Measurements from ENCODE around the gene NCKAP1. TPM values are rescaled to one million over a fixed set of nuclear protein-coding genes. Genes with fewer than 3 reads are reported as not detected.

NCKAP1 gene
- total RNA-seq, 4 donors from 2014 or later = 185 to 345 (median 292) TPM

DNA sequence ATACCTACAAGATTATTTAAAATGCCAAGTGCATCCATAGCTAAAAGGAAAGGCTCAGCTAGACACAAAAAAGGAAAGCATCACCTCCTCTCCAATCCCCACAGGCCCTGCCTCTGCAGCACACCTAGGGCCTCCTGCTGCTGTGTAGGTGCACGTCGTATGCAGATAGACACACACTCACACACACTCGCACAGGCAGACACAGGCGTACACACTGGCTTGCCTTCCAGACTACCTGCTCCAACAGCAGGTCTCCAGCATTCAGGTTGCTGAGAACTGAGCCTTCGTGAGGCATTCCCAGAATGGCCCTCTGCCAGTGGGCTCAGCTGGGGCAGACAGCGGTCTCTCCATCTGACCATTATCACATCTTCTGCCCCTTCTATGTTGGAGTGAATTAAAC, 136.5 kb downstream of the NCKAP1 start:
- Histone ChIP-seq H3K27me3 (no peaks in the 10 kb centered on the region), H3K4me1 (peaks cover 0 to 8% (median 0%) of the 10 kb centered on the region in 3 donors), H3K9me3 (no peaks in the 10 kb centered on the region), H3K4me3 (no peak overlapping the region), H3K27ac (no peak overlapping the region), H3K36me3 (no peaks in the 10 kb centered on the region)
- no peak for TF ChIP-seq POLR2AphosphoS5 (IDR thresholded peaks at IDR 0.05)
- TF ChIP-seq, protein P1, sequence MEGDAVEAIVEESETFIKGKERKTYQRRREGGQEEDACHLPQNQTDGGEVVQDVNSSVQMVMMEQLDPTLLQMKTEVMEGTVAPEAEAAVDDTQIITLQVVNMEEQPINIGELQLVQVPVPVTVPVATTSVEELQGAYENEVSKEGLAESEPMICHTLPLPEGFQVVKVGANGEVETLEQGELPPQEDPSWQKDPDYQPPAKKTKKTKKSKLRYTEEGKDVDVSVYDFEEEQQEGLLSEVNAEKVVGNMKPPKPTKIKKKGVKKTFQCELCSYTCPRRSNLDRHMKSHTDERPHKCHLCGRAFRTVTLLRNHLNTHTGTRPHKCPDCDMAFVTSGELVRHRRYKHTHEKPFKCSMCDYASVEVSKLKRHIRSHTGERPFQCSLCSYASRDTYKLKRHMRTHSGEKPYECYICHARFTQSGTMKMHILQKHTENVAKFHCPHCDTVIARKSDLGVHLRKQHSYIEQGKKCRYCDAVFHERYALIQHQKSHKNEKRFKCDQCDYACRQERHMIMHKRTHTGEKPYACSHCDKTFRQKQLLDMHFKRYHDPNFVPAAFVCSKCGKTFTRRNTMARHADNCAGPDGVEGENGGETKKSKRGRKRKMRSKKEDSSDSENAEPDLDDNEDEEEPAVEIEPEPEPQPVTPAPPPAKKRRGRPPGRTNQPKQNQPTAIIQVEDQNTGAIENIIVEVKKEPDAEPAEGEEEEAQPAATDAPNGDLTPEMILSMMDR (IDR thresholded peaks at IDR 0.05) = no peak
- no peak for TF ChIP-seq POLR2A (IDR thresholded peaks at IDR 0.05)
- no peak for TF ChIP-seq EP300 (IDR thresholded peaks at IDR 0.05)
- ATAC-seq = no peak
- WGBS, 2 donors (ENCODE audit: low coverage in 1 of 2) = 92 to 96% methylated on average over 4 to 6 of the region's 6 CpGs

- no peak for ATAC-seq
- Histone ChIP-seq H3K9me3 (no peaks in the 10 kb centered on the region), H3K4me1 (peaks cover 0 to 4% (median 0%) of the 10 kb centered on the region in 3 donors), H3K27me3 (no peaks in the 10 kb centered on the region), H3K36me3 (no peaks in the 10 kb centered on the region), H3K27ac (no peak overlapping the region), H3K4me3 (no peak overlapping the region)
- TF ChIP-seq EP300 (IDR thresholded peaks at IDR 0.05) = no peak
- TF ChIP-seq POLR2A (IDR thresholded peaks at IDR 0.05) = no peak
- TF ChIP-seq POLR2AphosphoS5 (IDR thresholded peaks at IDR 0.05) = no peak
- TF ChIP-seq, protein P1 (IDR thresholded peaks at IDR 0.05) = no peak
- 85% methylated on average over 1 of the region's 1 CpG; no CpG with 5 or more reads in 1 of the 2 donors for WGBS, 2 donors (ENCODE audit: low coverage in 1 of 2)
Observed at GRCh38 chr2:182898718-182899117, 139.5 kb downstream of the NCKAP1 start.

DNA sequence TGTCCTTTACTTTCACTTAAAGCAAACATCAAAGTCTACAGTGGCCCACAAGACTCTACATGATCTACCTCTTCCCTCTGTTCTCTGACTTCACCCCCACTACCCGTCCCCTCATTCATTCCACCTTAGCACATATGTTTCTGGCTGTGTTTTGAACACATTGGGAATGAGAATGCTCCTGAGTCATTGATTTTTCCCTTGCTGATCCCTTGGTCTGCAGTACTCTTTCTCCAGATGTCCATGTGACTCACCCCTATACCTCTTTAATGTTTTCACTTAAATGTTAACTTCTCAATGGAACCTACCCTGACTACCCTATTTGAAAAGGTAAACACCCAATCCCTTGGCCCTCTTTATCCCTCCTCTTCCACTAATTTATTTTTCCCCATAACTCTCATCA, 141.1 kb downstream of the NCKAP1 start:
- TF ChIP-seq POLR2AphosphoS5 (IDR thresholded peaks at IDR 0.05) (no peak), EP300 (IDR thresholded peaks at IDR 0.05) (no peak), POLR2A (IDR thresholded peaks at IDR 0.05) (no peak)
- TF ChIP-seq, protein P1 (IDR thresholded peaks at IDR 0.05) = no peak
- Histone ChIP-seq H3K4me3 (no peak overlapping the region), H3K27ac (no peak overlapping the region), H3K36me3 (no peaks in the 10 kb centered on the region), H3K27me3 (no peaks in the 10 kb centered on the region), H3K4me1 (peaks cover 0 to 4% (median 0%) of the 10 kb centered on the region in 3 donors), H3K9me3 (no peaks in the 10 kb centered on the region)
- ATAC-seq = no peak
- WGBS, 2 donors (ENCODE audit: low coverage in 1 of 2) = 94 to 100% methylated on average over 1 of the region's 1 CpG

DNA sequence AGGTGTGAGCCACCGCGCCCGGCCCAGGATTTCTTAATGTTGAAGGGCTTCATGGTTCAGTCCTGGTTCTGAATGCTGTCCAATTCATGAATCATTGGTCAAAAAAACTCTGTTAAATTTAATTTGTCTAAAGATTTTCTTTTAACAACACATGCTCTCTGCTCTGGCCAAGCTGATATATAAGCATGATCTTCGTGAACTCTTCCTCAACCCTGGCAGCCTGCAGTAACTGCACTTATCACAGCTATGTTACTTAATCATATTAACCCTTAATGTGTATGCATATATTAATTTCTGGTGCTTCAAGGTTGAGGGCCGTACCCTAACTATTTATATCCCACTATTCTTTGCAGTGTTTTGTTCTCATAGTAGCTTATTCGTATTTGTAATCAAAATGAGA, 142.5 kb downstream of the NCKAP1 start:
- Histone ChIP-seq H3K9me3 (no peaks in the 10 kb centered on the region), H3K36me3 (no peaks in the 10 kb centered on the region), H3K27ac (no peak overlapping the region), H3K4me1 (peaks cover 0 to 4% (median 0%) of the 10 kb centered on the region in 3 donors), H3K27me3 (no peaks in the 10 kb centered on the region), H3K4me3 (no peak overlapping the region)
- WGBS, 2 donors (ENCODE audit: low coverage in 1 of 2) = 88 to 90% methylated on average over 6 of the region's 6 CpGs
- ATAC-seq = no peak
- TF ChIP-seq EP300 (IDR thresholded peaks at IDR 0.05) = no peak
- TF ChIP-seq POLR2AphosphoS5 (IDR thresholded peaks at IDR 0.05) = no peak
- TF ChIP-seq POLR2A (IDR thresholded peaks at IDR 0.05) = no peak
- TF ChIP-seq, protein P1 (IDR thresholded peaks at IDR 0.05) = no peak

DNA sequence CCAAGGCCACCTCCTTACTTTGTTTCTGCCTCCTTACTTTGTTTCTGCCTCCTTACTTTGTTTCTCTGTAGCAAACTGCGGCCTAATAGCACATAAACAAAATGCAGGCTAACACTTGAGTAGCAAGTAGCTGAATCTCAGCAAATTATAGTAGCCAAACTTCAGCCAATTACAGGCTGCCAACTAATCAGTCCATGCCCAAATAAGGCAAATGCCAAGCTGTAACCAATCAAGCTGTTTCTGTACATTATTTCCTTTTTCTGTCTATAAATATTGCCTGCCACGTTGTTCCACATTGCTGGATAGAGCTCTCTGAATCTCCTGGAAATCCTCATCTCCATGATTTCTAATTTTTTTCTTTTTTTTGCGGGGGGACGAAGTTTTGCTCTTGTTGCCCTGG, 143.1 kb downstream of the NCKAP1 start:
- ATAC-seq = no peak
- no peaks in the 10 kb centered on the region for H3K9me3 ChIP-seq
- H3K4me1 ChIP-seq = peaks cover 0 to 4% (median 0%) of the 10 kb centered on the region in 3 donors
- H3K36me3 ChIP-seq = no peaks in the 10 kb centered on the region
- TF ChIP-seq, protein P1 (IDR thresholded peaks at IDR 0.05) = no peak
- TF ChIP-seq EP300 (IDR thresholded peaks at IDR 0.05) = no peak
- TF ChIP-seq POLR2AphosphoS5 (IDR thresholded peaks at IDR 0.05) = no peak
- TF ChIP-seq POLR2A (IDR thresholded peaks at IDR 0.05) = no peak
- H3K4me3 ChIP-seq = no peak overlapping the region
- 88 to 90% methylated on average over 2 to 4 of the region's 4 CpGs for WGBS, 2 donors (ENCODE audit: low coverage in 1 of 2)
- peak overlapping the region in 1 of 4 donors; percentile 51 for H3K27ac ChIP-seq
- no peaks in the 10 kb centered on the region for H3K27me3 ChIP-seq

All from gastroesophageal sphincter (tissue), 4 donors.